H1 (cell line): ENCODE data around the gene LHPP. TPM values are rescaled to one million over a fixed set of nuclear protein-coding genes. Genes with fewer than 3 reads are reported as not detected.

Experiments
- CTCF ChIA-PET: fragments of 300-600 bp; sonication (Branson Sonifier 250); formaldehyde crosslinking; loops from one replicate; lab custom pipeline; 2021; ENCODE audit not compliant: partially characterized antibody; lab: Charles Lee
- POLR2A ChIA-PET: fragments of 300-600 bp; sonication (Branson Sonifier 250); formaldehyde crosslinking; loops from one replicate; lab custom pipeline; 2021; ENCODE audit warnings: inconsistent platforms; ENCODE audit not compliant: partially characterized antibody; lab: Charles Lee
- DNase-seq, 2 experiments: peaks; one replicate each; pipeline versions ENCODE4 v3.0.0 to v3.0.0-alpha.2; 2010 to 2022; ENCODE audit warnings: low spot score in 2 of 2, low read depth in 1 of 2, mixed read lengths in 1 of 2
- FAIRE-seq: peaks from 2 replicates; lab custom pipeline; 2011; peaks lifted over from hg19 to GRCh38; lab: Jason Lieb, UNC
- H2AFZ ChIP-seq: 2 replicates; pipeline ENCODE4 v1.8.1; 2012; ENCODE audit warnings: low read length, inconsistent platforms
- H2AK5ac ChIP-seq: 2 replicates; pipeline ENCODE4 v1.6.1; 2013; ENCODE audit warnings: low read depth, low read length
- H2BK120ac ChIP-seq: replicated peaks from 2 replicates; pipeline ENCODE3; 2013; ENCODE audit warnings: low read depth, low read length, inconsistent platforms
- H2BK12ac ChIP-seq: 2 replicates; pipeline ENCODE4 v1.6.1; 2013; ENCODE audit warnings: low read depth, low read length
- H2BK15ac ChIP-seq: 2 replicates; pipeline ENCODE4 v1.6.1; 2013; ENCODE audit warnings: low read length
- H2BK20ac ChIP-seq: 2 replicates; pipeline ENCODE4 v1.6.1; 2013; ENCODE audit warnings: low read length
- H2BK5ac ChIP-seq: 2 replicates; pipeline ENCODE4 v1.6.1; 2013; ENCODE audit warnings: low read depth, low read length
- H3K14ac ChIP-seq: 2 replicates; pipeline ENCODE4 v1.6.1; 2013; ENCODE audit warnings: inconsistent platforms; ENCODE audit not compliant: insufficient read length
- H3K18ac ChIP-seq: 2 replicates; pipeline ENCODE4 v1.6.1; 2013; ENCODE audit warnings: low read length; ENCODE audit errors: extremely low read depth
- H3K23ac ChIP-seq: 2 replicates; pipeline ENCODE4 v1.6.1; 2013; ENCODE audit warnings: inconsistent platforms; ENCODE audit not compliant: insufficient read length
- H3K23me2 ChIP-seq: 2 replicates; pipeline ENCODE4 v1.6.1; 2013; ENCODE audit warnings: low read depth, low read length
- H3K27ac ChIP-seq: 2 replicates; pipeline ENCODE4 v1.6.1; 2011; ENCODE audit warnings: low read depth, low read length, inconsistent platforms
- H3K27me3 ChIP-seq, 4 experiments: replicated peaks in 1 of 4; 1 replicate in 1 of 4; 2 replicates in 3 of 4; pipeline versions ENCODE4 v1.6.1 to v1.8.1; 2011 to 2013; ENCODE audit warnings: low read length in 3 of 4, mild to moderate bottlenecking in 3 of 4, inconsistent platforms in 2 of 4, mixed read lengths in 2 of 4, moderate library complexity in 1 of 4; ENCODE audit not compliant: control insufficient read depth in 3 of 4, insufficient read depth in 3 of 4; ENCODE audit errors: extremely low read depth in 1 of 4
- H3K36me3 ChIP-seq, 4 experiments: 2 replicates each; pipeline versions ENCODE4 v1.6.1 to v1.8.1; 2011 to 2013; ENCODE audit warnings: mild to moderate bottlenecking in 4 of 4, low read length in 3 of 4, moderate library complexity in 2 of 4, control low read depth in 1 of 4, inconsistent platforms in 1 of 4; ENCODE audit not compliant: insufficient read depth in 4 of 4, control insufficient read depth in 2 of 4
- H3K4ac ChIP-seq: replicated peaks from 2 replicates; pipeline ENCODE3; 2013; ENCODE audit warnings: low read length, low read depth, mixed read lengths, inconsistent platforms; ENCODE audit not compliant: insufficient read length
- H3K4me1 ChIP-seq, 4 experiments: replicated peaks in 1 of 4; 1 replicate in 1 of 4; 2 replicates in 3 of 4; pipeline versions ENCODE4 v1.6.1 to v1.8.1; 2011 to 2013; ENCODE audit warnings: low read length in 3 of 4, inconsistent platforms in 2 of 4, mixed read lengths in 1 of 4; ENCODE audit not compliant: insufficient read depth in 4 of 4, control insufficient read depth in 3 of 4
- H3K4me2 ChIP-seq, 2 experiments: 2 replicates each; pipeline versions ENCODE4 v1.6.1 to v1.8.1; 2011 to 2013; ENCODE audit warnings: low read depth in 2 of 2, low read length in 2 of 2, control low read depth in 1 of 2, inconsistent platforms in 1 of 2, mild to moderate bottlenecking in 1 of 2; ENCODE audit not compliant: insufficient read depth in 1 of 2
- H3K4me3 ChIP-seq, 4 experiments: fragments of 200-600, 300-600 bp in 1 of 4; sonication (generic), shearing (Covaris generic), sonication (Bioruptor Twin) in 1 of 4; 2 replicates each; pipeline versions ENCODE4 v1.5.1 to v1.8.1; 2011 to 2016; ENCODE audit warnings: low read length in 4 of 4, low read depth in 3 of 4, control low read depth in 2 of 4, inconsistent platforms in 2 of 4, mild to moderate bottlenecking in 2 of 4, mixed read lengths in 1 of 4, moderate library complexity in 1 of 4; ENCODE audit not compliant: insufficient read depth in 2 of 4; ENCODE audit errors: extremely low read depth in 1 of 4
- H3K56ac ChIP-seq: replicated peaks from 2 replicates; pipeline ENCODE3; 2013; ENCODE audit warnings: low read depth, mild to moderate bottlenecking, mixed read lengths, low read length, inconsistent platforms; ENCODE audit not compliant: insufficient read length
- H3K79me1 ChIP-seq: 2 replicates; pipeline ENCODE4 v1.6.1; 2013; ENCODE audit warnings: low read depth, low read length, control low read depth
- H3K79me2 ChIP-seq, 2 experiments: 2 replicates each; pipeline versions ENCODE4 v1.6.1 to v1.8.1; 2012 to 2013; ENCODE audit warnings: low read length in 2 of 2, mild to moderate bottlenecking in 2 of 2, inconsistent platforms in 1 of 2; ENCODE audit not compliant: insufficient read depth in 2 of 2, control insufficient read depth in 1 of 2
- H3K9ac ChIP-seq, 4 experiments: replicated peaks in 1 of 4; 1 replicate in 1 of 4; 2 replicates in 3 of 4; pipeline versions ENCODE4 v1.6.1 to v1.8.1; 2011 to 2013; ENCODE audit warnings: low read depth in 3 of 4, low read length in 3 of 4, control low read depth in 2 of 4, mild to moderate bottlenecking in 2 of 4, moderate library complexity in 2 of 4, inconsistent platforms in 1 of 4; ENCODE audit errors: extremely low read depth in 1 of 4
- H3K9me3 ChIP-seq, 2 experiments: 2 replicates each; pipeline versions ENCODE4 v1.6.1 to v1.8.1; 2012 to 2013; ENCODE audit warnings: mild to moderate bottlenecking in 2 of 2, moderate library complexity in 2 of 2, control low read depth in 1 of 2, inconsistent platforms in 1 of 2, low read depth in 1 of 2, low read length in 1 of 2, mixed read lengths in 1 of 2; ENCODE audit not compliant: insufficient read depth in 2 of 2
- H4K20me1 ChIP-seq, 2 experiments: replicated peaks in 1 of 2; 2 replicates each; pipeline versions ENCODE3 to v1.8.1; 2011 to 2013; ENCODE audit warnings: inconsistent platforms in 2 of 2, low read length in 2 of 2, mild to moderate bottlenecking in 1 of 2; ENCODE audit not compliant: insufficient read depth in 2 of 2, control insufficient read depth in 1 of 2
- H4K5ac ChIP-seq: 2 replicates; pipeline ENCODE4 v1.6.1; 2013; ENCODE audit warnings: low read length, low read depth, mixed read lengths, inconsistent platforms; ENCODE audit not compliant: insufficient read length
- H4K8ac ChIP-seq: 2 replicates; pipeline ENCODE4 v1.8.0; 2013; ENCODE audit warnings: mild to moderate bottlenecking, moderate library complexity, low read length, inconsistent platforms; ENCODE audit not compliant: insufficient read depth; ENCODE audit errors: extremely low read depth
- H4K91ac ChIP-seq: replicated peaks from 2 replicates; pipeline ENCODE3; 2013; ENCODE audit warnings: low read length, mixed read lengths, inconsistent platforms; ENCODE audit not compliant: insufficient read length
- BRCA1 ChIP-seq: IDR thresholded peaks from 2 replicates; pipeline ENCODE4 v1.6.1; 2012; ENCODE audit warnings: low read depth, low read length, improper control_type of control experiment
- CBX8 ChIP-seq: fragments of 300-800, 300-1000 bp; sonication (generic); IDR thresholded peaks from 2 replicates; pipeline ENCODE4 v1.7.1; 2016; ENCODE audit warnings: low read depth, low read length, borderline replicate concordance
- FOSL1 ChIP-seq: IDR thresholded peaks from 2 replicates; pipeline ENCODE4 v1.6.1; 2011; ENCODE audit warnings: mild to moderate bottlenecking, low read depth, low read length, moderate library complexity; ENCODE audit not compliant: insufficient read depth
- KDM5A ChIP-seq: fragments of 200-600 bp; IDR thresholded peaks from 2 replicates; pipeline ENCODE4 v1.7.1; 2012; ENCODE audit warnings: mild to moderate bottlenecking, low read length, inconsistent platforms, mixed read lengths
- POLR2AphosphoS5 ChIP-seq: IDR thresholded peaks from 2 replicates; pipeline ENCODE4 v1.6.1; 2011; ENCODE audit warnings: low read depth, low read length
- RFX5 ChIP-seq: IDR thresholded peaks from 2 replicates; pipeline ENCODE4 v1.6.1; 2011; ENCODE audit warnings: low read depth, low read length, improper control_type of control experiment, borderline replicate concordance
- RXRA ChIP-seq: IDR thresholded peaks from 2 replicates; pipeline ENCODE4 v1.6.1; 2011; ENCODE audit warnings: low read depth, mild to moderate bottlenecking, low read length, moderate library complexity; ENCODE audit not compliant: insufficient read depth
- SAP30 ChIP-seq: fragments of 300-600 bp; sonication (generic); IDR thresholded peaks from 2 replicates; pipeline ENCODE4 v1.7.1; 2012; ENCODE audit warnings: low read length, moderate library complexity, mild to moderate bottlenecking, inconsistent platforms; ENCODE audit not compliant: insufficient read depth, insufficient replicate concordance
- SIX5 ChIP-seq: IDR thresholded peaks from 2 replicates; pipeline ENCODE4 v1.6.1; 2011; ENCODE audit warnings: mild to moderate bottlenecking, low read depth, low read length
- SP1 ChIP-seq: IDR thresholded peaks from 2 replicates; pipeline ENCODE4 v1.6.1; 2011; ENCODE audit warnings: low read depth, low read length
- TCF12 ChIP-seq: IDR thresholded peaks from 2 replicates; pipeline ENCODE4 v1.6.1; 2011; ENCODE audit warnings: low read depth, mild to moderate bottlenecking, low read length
- YY1 ChIP-seq: IDR thresholded peaks from 2 replicates; pipeline ENCODE4 v1.6.1; 2011; ENCODE audit warnings: low read depth, mild to moderate bottlenecking, low read length
- WGBS, 2 experiments: shearing (Covaris generic) in 1 of 2; methylation state at CpG; one replicate each; pipeline versions ENCODE4 v1.1.6 to v1.1.7; 2013 to 2015; ENCODE audit warnings: low lambda C conversion rate in 2 of 2, mixed read lengths in 2 of 2, inconsistent platforms in 1 of 2, low coverage in 1 of 2, missing lambda C conversion rate in 1 of 2; ENCODE audit not compliant: insufficient replicate concordance in 2 of 2, insufficient coverage in 1 of 2, insufficient read length in 1 of 2; ENCODE audit errors: extremely low coverage in 1 of 2, missing lambda C conversion rate in 1 of 2; 5-methylcytosine and 5-hydroxymethylcytosine counted together
- polyA plus RNA-seq, 7 experiments: library from polyadenylated mRNA; depleted of rRNA in 3 of 7; stranded (reverse) in 5 of 7; unstranded in 2 of 7; fragments of >200 nt in 5 of 7; fragments of 200-250 nt in 2 of 7; gene quantifications; 1 replicate in 5 of 7; 2 replicates in 1 of 7; 4 replicates in 1 of 7; pipeline versions ENCODE4 v1.2.1 to v1.2.3, GENCODE V29; 2011 to 2013; ENCODE audit warnings: missing spikeins in 2 of 7, mixed read lengths in 2 of 7
- total RNA-seq: library from RNA; stranded (reverse); fragmentation: NEBNext Ultra II Directional; extraction: Animal tissue kit (Norgen Biotek cat#: 25700); gene quantifications from 2 replicates; pipeline ENCODE4 v1.2.1, GENCODE V29; 2021

The LHPP gene
- total and polyA plus RNA-seq, 2 of the 8 experiments (the other 6 are each of a cell fraction or from before 2014, with no cell fraction given): 26.0 to 45.0 TPM

DNA sequence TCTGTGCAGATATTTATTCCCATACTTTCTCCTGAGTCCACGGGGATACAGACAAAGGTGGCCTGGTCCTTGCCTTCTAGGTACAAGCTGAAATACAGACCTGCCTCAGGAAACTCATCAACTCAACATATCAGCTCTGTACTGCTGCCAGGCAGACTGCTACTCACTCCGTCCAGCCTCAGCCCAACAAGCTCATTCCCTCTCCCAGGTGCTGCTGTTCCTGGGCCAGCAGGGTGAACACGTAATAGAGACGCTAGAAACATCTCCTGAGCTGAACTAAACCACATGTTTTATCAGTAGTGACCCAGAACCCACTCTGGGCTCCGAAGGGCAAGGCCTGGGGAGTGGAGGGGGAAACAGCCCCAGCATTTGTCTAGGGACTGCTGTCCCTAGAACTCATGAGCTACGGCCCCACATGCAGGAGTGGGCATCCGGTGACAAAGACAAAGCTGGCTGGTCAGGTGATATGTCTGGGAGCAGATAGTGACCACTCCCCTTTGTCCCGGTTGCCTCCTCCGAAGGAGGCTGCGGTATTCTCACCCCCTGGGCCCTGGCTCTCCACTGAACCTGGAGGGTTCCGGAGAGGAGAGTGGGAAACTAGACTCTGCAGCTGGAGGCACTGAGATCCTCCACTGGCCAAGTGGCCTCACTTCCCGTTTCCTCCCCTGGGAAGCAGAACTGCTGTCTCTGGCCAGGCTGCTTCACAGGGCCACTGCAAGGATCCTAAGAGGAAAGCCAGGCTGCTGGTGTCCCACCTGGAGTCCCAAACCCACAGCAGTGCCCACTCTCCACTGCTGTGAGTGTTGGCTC, 166.4 kb downstream of the LHPP start:
- POLR2A ChIA-PET: interaction anchor here (0.7 to 1.5 kb wide), 5 partner anchors 12 to 180 kb away, joined by 3 to 5 read pairs (median 4); no protein-coding TSS in a partner anchor
- TF ChIP-seq SIX5 (no peak), POLR2AphosphoS5 (no peak), SP1 (no peak), YY1 (no peak), RXRA (no peak), TCF12 (no peak), KDM5A (no peak), FOSL1 (no peak), SAP30 (no peak), BRCA1 (no peak), RFX5 (no peak), CBX8 (no peak)

More for the DNA sequence above, 166.4 kb downstream of the LHPP start:
- H4K20me1 ChIP-seq: peaks cover 2 to 13% of the 10 kb centered on the region in 2 experiments
- H3K14ac ChIP-seq: no peak overlapping the region
- no peaks in the 10 kb centered on the region for H3K36me3 ChIP-seq
- H3K18ac ChIP-seq: 0 out of 2 replicates have a peak overlapping the region, but pooled peaks have one; percentile 52
- H2BK15ac ChIP-seq: 0 out of 2 replicates have a peak overlapping the region, but pooled peaks have one; percentile 84
- H3K23me2 ChIP-seq: no peaks in the 10 kb centered on the region
- H2AFZ ChIP-seq: no peak overlapping the region
- H3K4ac ChIP-seq: no peak overlapping the region
- H3K4me1 ChIP-seq: peaks cover 6 to 21% (median 12%) of the 10 kb centered on the region in 4 experiments
- H3K9ac ChIP-seq: no peak overlapping the region
- H3K27ac ChIP-seq: no peak overlapping the region
- H4K5ac ChIP-seq: no peak overlapping the region
- CTCF ChIA-PET: interaction anchor here (0.9 to 3.2 kb wide), 12 partner anchors 10 to 113 kb away, joined by 3 to 20 read pairs (median 4); no protein-coding TSS in a partner anchor
- H3K9me3 ChIP-seq: no peaks in the 10 kb centered on the region
- no peak overlapping the region for H3K4me3 ChIP-seq
- no peak overlapping the region for H3K56ac ChIP-seq
- no peaks in the 10 kb centered on the region; a peak in 1 of 7 replicates for H3K27me3 ChIP-seq
- no peak overlapping the region for H3K4me2 ChIP-seq
- H2AK5ac ChIP-seq: 0 out of 2 replicates have a peak overlapping the region, but pooled peaks have one; percentile 15
- 87% methylated on average over 12 of the region's 12 CpGs; no CpG with 5 or more reads in 1 of the 2 experiments for WGBS, 2 experiments
- H3K79me2 ChIP-seq: no peaks in the 10 kb centered on the region
- peak overlapping the region; percentile 1; the same call in 1 of the 2 replicates for H4K8ac ChIP-seq
- H3K79me1 ChIP-seq: peaks cover 4% of the 10 kb centered on the region; the same call in 1 of the 2 replicates
- peak overlapping the region; percentile 68; the same call in 1 of the 2 replicates for H2BK12ac ChIP-seq
- FAIRE-seq: no peak
- 0 out of 2 replicates have a peak overlapping the region, but pooled peaks have one; percentile 71 for H2BK5ac ChIP-seq
- H2BK120ac ChIP-seq: no peak overlapping the region
- peak overlapping the region; percentile 78 for H4K91ac ChIP-seq
- H3K23ac ChIP-seq: no peak overlapping the region
- H2BK20ac ChIP-seq: 0 out of 2 replicates have a peak overlapping the region, but pooled peaks have one; percentile 93
- no peak for DNase-seq
